Activated naive CD4-positive, alpha-beta T cell treated with anti-CD3 and anti-CD28 coated beads, Interleukin-2, amount 50 U/mL, for 72 hours (primary cell): ENCODE results near the gene GPR119. TPM values are rescaled to one million over a fixed set of nuclear protein-coding genes. Genes with fewer than 3 reads are reported as not detected.
"Not testable (repeated sequence)": the region's sequence is repeated elsewhere in the genome, so short reads cannot be mapped to it uniquely, and the experiment has no call there.

ENCODE experiments used
- ATAC-seq, 2 donors: fragments of 150-1000 bp; cut with Tn5 transposase; 2 replicates each; pipeline ENCODE4 v1.10.0; 2021; ENCODE audit warnings: mild to moderate bottlenecking in 2 of 2, moderate library complexity in 2 of 2
- DNase-seq, 2 donors: peaks; one replicate each; pipeline ENCODE4 v3.0.0; 2021 to 2022; ENCODE audit warnings: low spot score in 2 of 2
- H3K27ac Mint-ChIP-seq, 2 donors: one replicate each; pipeline ENCODE4 v1.8.0; 2022; ENCODE audit warnings: mild to moderate bottlenecking in 2 of 2, mixed read lengths in 2 of 2
- H3K36me3 Mint-ChIP-seq, 2 donors: one replicate each; pipeline ENCODE4 v1.8.0; 2022; ENCODE audit warnings: mixed read lengths in 2 of 2
- H3K9me3 Mint-ChIP-seq, 2 donors: one replicate each; pipeline ENCODE4 v1.8.0; 2022; ENCODE audit warnings: mixed read lengths in 2 of 2
- total RNA-seq, 2 donors: library from RNA; stranded (reverse); gene quantifications; one replicate each; pipeline ENCODE4 v1.2.3, GENCODE V29; 2022

The GPR119 gene
- total RNA-seq, 2 donors from 2014 or later: not detected

GRCh38 chrX:130352050-130352449, 33.4 kb downstream of the GPR119 start:
- not testable (repeated sequence) for H3K36me3 Mint-ChIP-seq, H3K27ac Mint-ChIP-seq, H3K9me3 Mint-ChIP-seq, DNase-seq, ATAC-seq

GRCh38 chrX:130351567-130351966, 33.9 kb downstream of the GPR119 start:
- no peaks in the 10 kb centered on the region for H3K36me3 Mint-ChIP-seq
- H3K27ac Mint-ChIP-seq: no peak overlapping the region
- DNase-seq: no peak
- no peak for ATAC-seq
- no peaks in the 10 kb centered on the region for H3K9me3 Mint-ChIP-seq

- no peaks in the 10 kb centered on the region for H3K9me3 Mint-ChIP-seq
- ATAC-seq (no peak), DNase-seq (no peak)
- H3K27ac Mint-ChIP-seq: no peak overlapping the region
- no peaks in the 10 kb centered on the region for H3K36me3 Mint-ChIP-seq
Measured at GRCh38 chrX:130347321-130347720, 38.2 kb downstream of the GPR119 start.

GRCh38 chrX:130343411-130343810, 42.1 kb downstream of the GPR119 start:
- no peaks in the 10 kb centered on the region for H3K36me3 Mint-ChIP-seq

GRCh38 chrX:130340271-130340670, 45.2 kb downstream of the GPR119 start:
- Mint-ChIP-seq H3K36me3 (no peaks in the 10 kb centered on the region), H3K27ac (peak overlapping the region; percentile 88 to 96), H3K9me3 (no peaks in the 10 kb centered on the region)
- ATAC-seq (no peak), DNase-seq (no peak)

More at GRCh38 chrX:130343411-130343810, 42.1 kb downstream of the GPR119 start:
- ATAC-seq (no peak), DNase-seq (no peak)
- Mint-ChIP-seq H3K27ac (no peak overlapping the region), H3K9me3 (no peaks in the 10 kb centered on the region)

- DNase-seq (peak; percentile 57 to 74), ATAC-seq (peak; percentile 91 to 93)
- Mint-ChIP-seq H3K27ac (peak within 1 kb of the TSS; percentile 96 to 98), H3K9me3 (no peaks in the 10 kb centered on the region), H3K36me3 (no peaks in the 10 kb centered on the region)
Measured at GRCh38 chrX:130339408-130340222, 45.9 kb downstream of the GPR119 start, which contains the start of gene SLC25A14. Gene SLC25A14 (plus strand): TSS chrX:130339919. CDS start chrX:130340279, 360 bp downstream.

GRCh38 chrX:130338869-130339268, 46.6 kb downstream of the GPR119 start:
- not testable (repeated sequence) for DNase-seq, ATAC-seq, H3K36me3 Mint-ChIP-seq, H3K9me3 Mint-ChIP-seq
- peak overlapping the region in 1 of 2 donors; percentile 96 for H3K27ac Mint-ChIP-seq

- H3K36me3 Mint-ChIP-seq: no peaks in the 10 kb centered on the region
- no peak overlapping the region for H3K27ac Mint-ChIP-seq
- H3K9me3 Mint-ChIP-seq: no peaks in the 10 kb centered on the region
- ATAC-seq (no peak), DNase-seq (no peak)
Measured at GRCh38 chrX:130336531-130336930, 48.9 kb downstream of the GPR119 start.

Other genes starting within 250 kb of the GPR119 start
- gene AIFM1, start 219.8 kb downstream of the GPR119 start, total RNA-seq: 10 to 100 TPM; 57.9 to 66.5 TPM
- gene RAB33A, start 213.7 kb downstream of the GPR119 start, total RNA-seq: 10 to 100 TPM; 22.8 to 34.8 TPM
- 1 to 10 TPM; 5.6 to 6.3 TPM for gene ZNF280C, start 116.8 kb downstream of the GPR119 start, total RNA-seq
- gene SLC25A14, start 45.8 kb downstream of the GPR119 start, total RNA-seq: 10 to 100 TPM; 13.3 to 15.5 TPM
- gene RBMX2, start 16.3 kb upstream of the GPR119 start, total RNA-seq: 10 to 100 TPM; 27.2 to 51.3 TPM